Endothelial cell of umbilical vein (primary cell): ENCODE results near the gene ADAMTS19. TPM values are rescaled to one million over a fixed set of nuclear protein-coding genes. Genes with fewer than 3 reads are reported as not detected.

Source experiments
- BruUV-seq: library from RNA; stranded (reverse); fragments of 400-500 nt; replicated peaks from 2 replicates; lab custom pipeline; 2021; lab: Mats Ljungman, UMichigan
- CTCF ChIA-PET: fragments of 300-600, 350-600 bp; sonication (Branson Sonifier 250); formaldehyde crosslinking; loops from one replicate; lab custom pipeline; 2021; ENCODE audit warnings: antibody characterized with exemption, inconsistent platforms; lab: Charles Lee
- POLR2A ChIA-PET: fragments of 300-600, 350-600 bp; sonication (Branson Sonifier 250); formaldehyde crosslinking; loops from one replicate; lab custom pipeline; 2021; ENCODE audit warnings: antibody characterized with exemption, inconsistent platforms; lab: Charles Lee
- DNase-seq: peaks from one replicate; pipeline ENCODE4 v3.0.0-alpha.2; 2011; ENCODE audit warnings: low read depth, low spot score
- FAIRE-seq: peaks from 2 replicates; lab custom pipeline; 2011; peaks lifted over from hg19 to GRCh38; lab: Jason Lieb, UNC
- H2AFZ ChIP-seq: 2 replicates; pipeline ENCODE4 v1.6.0; 2012; ENCODE audit warnings: low read depth, low read length, control low read depth, inconsistent platforms
- H3K27ac ChIP-seq: 2 replicates; pipeline ENCODE4 v1.5.1; 2011; ENCODE audit warnings: low read depth, mild to moderate bottlenecking, control low read depth, low read length, moderate library complexity; ENCODE audit not compliant: insufficient read depth
- H3K27me3 ChIP-seq, 2 experiments: 2 replicates each; pipeline versions ENCODE4 v1.6.0 to v1.6.1; 2011; ENCODE audit warnings: low read length in 2 of 2, mixed read lengths in 1 of 2; ENCODE audit not compliant: control insufficient read depth in 2 of 2, insufficient read depth in 2 of 2
- H3K36me3 ChIP-seq, 2 experiments: 2 replicates in 1 of 2; 3 replicates in 1 of 2; pipeline ENCODE4 v1.5.1; 2011; ENCODE audit warnings: low read length in 2 of 2, mild to moderate bottlenecking in 1 of 2, moderate library complexity in 1 of 2; ENCODE audit not compliant: control insufficient read depth in 2 of 2, insufficient read depth in 2 of 2; ENCODE audit errors: extremely low read depth in 1 of 2
- H3K4me1 ChIP-seq: 3 replicates; pipeline ENCODE4 v1.5.1; 2011; ENCODE audit warnings: mild to moderate bottlenecking, low read length; ENCODE audit not compliant: control insufficient read depth, insufficient read depth; ENCODE audit errors: extremely low read depth
- H3K4me2 ChIP-seq: 2 replicates; pipeline ENCODE4 v1.6.1; 2011; ENCODE audit warnings: low read length, control low read depth, mixed read lengths; ENCODE audit not compliant: insufficient read depth
- H3K4me3 ChIP-seq, 3 experiments: fragments of 200-600 bp in 1 of 3; sonication (generic), shearing (Covaris generic) in 1 of 3; replicated peaks in 1 of 3; 2 replicates each; pipeline ENCODE4 v1.5.1; 2011 to 2016; ENCODE audit warnings: control low read depth in 3 of 3, low read length in 3 of 3, mild to moderate bottlenecking in 2 of 3, inconsistent platforms in 1 of 3, low read depth in 1 of 3, moderate library complexity in 1 of 3; ENCODE audit not compliant: insufficient read depth in 1 of 3
- H3K79me2 ChIP-seq: 2 replicates; pipeline ENCODE4 v1.6.0; 2012; ENCODE audit warnings: low read length, inconsistent platforms; ENCODE audit not compliant: control insufficient read depth, insufficient read depth
- H3K9ac ChIP-seq: replicated peaks from 2 replicates; pipeline ENCODE3; 2011; ENCODE audit warnings: low read length, control low read depth; ENCODE audit not compliant: insufficient read depth; ENCODE audit errors: extremely low read depth
- H3K9me1 ChIP-seq: replicated peaks from 3 replicates; pipeline ENCODE4 v1.6.0; 2011; ENCODE audit warnings: mild to moderate bottlenecking, low read length; ENCODE audit not compliant: control insufficient read depth, insufficient read depth; ENCODE audit errors: extremely low read depth
- H3K9me3 ChIP-seq: replicated peaks from 2 replicates; pipeline ENCODE4 v1.5.1; 2012; ENCODE audit warnings: low read length, inconsistent platforms; ENCODE audit not compliant: control insufficient read depth, insufficient read depth
- H4K20me1 ChIP-seq: replicated peaks from 2 replicates; pipeline ENCODE3; 2011; ENCODE audit warnings: mild to moderate bottlenecking, low read length; ENCODE audit not compliant: control insufficient read depth, insufficient read depth; ENCODE audit errors: extremely low read depth
- EZH2 ChIP-seq: IDR thresholded peaks from 2 replicates; pipeline ENCODE4 v1.6.1; 2012; ENCODE audit warnings: borderline replicate concordance, low read depth, mild to moderate bottlenecking, moderate library complexity, low read length, inconsistent platforms; ENCODE audit not compliant: severe bottlenecking
- FOS ChIP-seq: IDR thresholded peaks from 2 replicates; pipeline ENCODE4 v1.6.1; 2011; ENCODE audit warnings: mild to moderate bottlenecking, low read length, moderate library complexity, borderline replicate concordance; ENCODE audit not compliant: insufficient read depth
- GATA2 ChIP-seq: IDR thresholded peaks from 2 replicates; pipeline ENCODE4 v1.7.0; 2011; ENCODE audit warnings: low read depth, mild to moderate bottlenecking, moderate library complexity, mixed read lengths, low read length; ENCODE audit not compliant: insufficient read length, insufficient read depth
- JUN ChIP-seq: IDR thresholded peaks from 2 replicates; pipeline ENCODE4 v1.6.1; 2011; ENCODE audit warnings: borderline replicate concordance, low read depth; ENCODE audit not compliant: insufficient read length, insufficient read depth
- MAX ChIP-seq: IDR thresholded peaks from 2 replicates; pipeline ENCODE4 v1.6.1; 2011; ENCODE audit not compliant: insufficient read depth, insufficient read length
- MYC ChIP-seq: IDR thresholded peaks from one replicate; pipeline ENCODE4 v1.6.1; 2011; ENCODE audit warnings: mild to moderate bottlenecking, low read depth, low read length
- POLR2A ChIP-seq: IDR thresholded peaks from 2 replicates; pipeline ENCODE4 v1.6.1; 2012; ENCODE audit warnings: low read depth, mild to moderate bottlenecking, control low read depth, low read length
- POLR2AphosphoS5 ChIP-seq: IDR thresholded peaks from 2 replicates; pipeline ENCODE4 v1.6.1; 2012; ENCODE audit warnings: low read depth, mild to moderate bottlenecking, control low read depth, low read length, moderate library complexity; ENCODE audit not compliant: insufficient read depth
- dilution Hi-C: fragments of 300-500 bp; cut with MboI; formaldehyde crosslinking; loops from one replicate; pipeline ENCODE4 v1.15.0; 2019; ENCODE audit warnings: low sequenced_read_pairs; ENCODE audit not compliant: extremely low pct_ligation_motif_present
- intact Hi-C: fragments of 100-400 bp; cut with micrococcal nuclease; formaldehyde crosslinking; loops from one replicate; pipeline ENCODE4 v1.10.0; 2022
- polyA plus RNA-seq, 4 experiments: library from polyadenylated mRNA; depleted of rRNA in 3 of 4; stranded (reverse) in 3 of 4; unstranded in 1 of 4; fragments of >200 nt; gene quantifications; 2 replicates each; pipeline versions ENCODE4 v1.2.1 to v1.2.3, GENCODE V29; 2011 to 2012; ENCODE audit warnings: missing spikeins in 1 of 4
- total RNA-seq: library from RNA; stranded (reverse); gene quantifications from 2 replicates; pipeline ENCODE4 v1.2.3, GENCODE V29; 2021
- TF ChIP-seq, protein P1 (sequence below), 2 donors: IDR thresholded peaks; 1 replicate in 1 of 2; 2 replicates in 1 of 2; pipeline ENCODE4 v1.5.1; 2011; ENCODE audit warnings: low read length in 2 of 2, mild to moderate bottlenecking in 2 of 2, moderate library complexity in 2 of 2, control low read depth in 1 of 2, inconsistent platforms in 1 of 2, low read depth in 1 of 2; ENCODE audit not compliant: insufficient read depth in 1 of 2; ENCODE audit errors: extremely low read depth in 1 of 2

The ADAMTS19 gene
- total and polyA plus RNA-seq, 2 donors (not counting 3 experiments of a cell fraction or from before 2014, with no cell fraction given) = not detected

- CTCF ChIA-PET = no interaction called here
- DNase-seq (no peak), FAIRE-seq (no peak)
- no peak overlapping the region for H3K27ac ChIP-seq
- H4K20me1 ChIP-seq = no peaks in the 10 kb centered on the region
- intact Hi-C loops (no loop called here), dilution Hi-C loops (no loop called here)
- no peak overlapping the region for H3K4me3 ChIP-seq
- no peaks in the 10 kb centered on the region for H3K9me3 ChIP-seq
- no peaks in the 10 kb centered on the region for H3K9me1 ChIP-seq
- H3K9ac ChIP-seq = no peak overlapping the region
- TF ChIP-seq POLR2AphosphoS5 = no peak
- TF ChIP-seq MYC = no peak
- no peak for TF ChIP-seq JUN
- TF ChIP-seq EZH2 = no peak
- TF ChIP-seq FOS = no peak
- TF ChIP-seq GATA2 = no peak
- TF ChIP-seq MAX = no peak
- TF ChIP-seq POLR2A = no peak
- TF ChIP-seq, protein P1, sequence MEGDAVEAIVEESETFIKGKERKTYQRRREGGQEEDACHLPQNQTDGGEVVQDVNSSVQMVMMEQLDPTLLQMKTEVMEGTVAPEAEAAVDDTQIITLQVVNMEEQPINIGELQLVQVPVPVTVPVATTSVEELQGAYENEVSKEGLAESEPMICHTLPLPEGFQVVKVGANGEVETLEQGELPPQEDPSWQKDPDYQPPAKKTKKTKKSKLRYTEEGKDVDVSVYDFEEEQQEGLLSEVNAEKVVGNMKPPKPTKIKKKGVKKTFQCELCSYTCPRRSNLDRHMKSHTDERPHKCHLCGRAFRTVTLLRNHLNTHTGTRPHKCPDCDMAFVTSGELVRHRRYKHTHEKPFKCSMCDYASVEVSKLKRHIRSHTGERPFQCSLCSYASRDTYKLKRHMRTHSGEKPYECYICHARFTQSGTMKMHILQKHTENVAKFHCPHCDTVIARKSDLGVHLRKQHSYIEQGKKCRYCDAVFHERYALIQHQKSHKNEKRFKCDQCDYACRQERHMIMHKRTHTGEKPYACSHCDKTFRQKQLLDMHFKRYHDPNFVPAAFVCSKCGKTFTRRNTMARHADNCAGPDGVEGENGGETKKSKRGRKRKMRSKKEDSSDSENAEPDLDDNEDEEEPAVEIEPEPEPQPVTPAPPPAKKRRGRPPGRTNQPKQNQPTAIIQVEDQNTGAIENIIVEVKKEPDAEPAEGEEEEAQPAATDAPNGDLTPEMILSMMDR (IDR thresholded peaks at IDR 0.05; ENCODE audit: extremely low read depth in 1 of 2, insufficient read depth in 1 of 2, low read depth in 1 of 2, low read length in 2 of 2) = no peak
- no peak overlapping the region for H3K4me2 ChIP-seq
- H3K36me3 ChIP-seq = no peaks in the 10 kb centered on the region
- no peaks in the 10 kb centered on the region for H3K27me3 ChIP-seq
- no peak overlapping the region for H2AFZ ChIP-seq
- H3K79me2 ChIP-seq = no peaks in the 10 kb centered on the region
- no peaks in the 10 kb centered on the region for H3K4me1 ChIP-seq
- POLR2A ChIA-PET = no interaction called here
- no TSS peak for BruUV-seq
Observed at GRCh38 chr5:129474544-129474943, 14.4 kb downstream of the ADAMTS19 start.
